Spinal cord (tissue), 10 donors: Measurements from ENCODE around the gene SCNN1B. TPM values are rescaled to one million over a fixed set of nuclear protein-coding genes. Genes with fewer than 3 reads are reported as not detected.
"Not testable (repeated sequence)": the region's sequence is repeated elsewhere in the genome, so short reads cannot be mapped to it uniquely, and the experiment has no call there.

ENCODE experiments used
- DNase-seq, 6 donors: peaks; one replicate each; pipeline versions ENCODE4 v3.0.0 to v3.0.0-alpha.2; 2013 to 2015; ENCODE audit warnings: low spot score in 6 of 6, low read depth in 4 of 6
- H3K27ac ChIP-seq: one replicate; pipeline ENCODE4 v1.5.1; 2013; ENCODE audit warnings: low read depth, low read length, control low read depth
- H3K27me3 ChIP-seq: one replicate; pipeline ENCODE4 v1.6.1; 2013; ENCODE audit warnings: low read length; ENCODE audit not compliant: control insufficient read depth, insufficient read depth
- H3K36me3 ChIP-seq: one replicate; pipeline ENCODE4 v1.6.1; 2013; ENCODE audit warnings: low read length; ENCODE audit not compliant: control insufficient read depth, insufficient read depth
- H3K4me1 ChIP-seq: one replicate; pipeline ENCODE4 v1.6.1; 2013; ENCODE audit warnings: low read length; ENCODE audit not compliant: control insufficient read depth, insufficient read depth
- H3K4me3 ChIP-seq: one replicate; pipeline ENCODE4 v1.5.1; 2013; ENCODE audit warnings: low read depth, low read length, control low read depth
- H3K9me3 ChIP-seq: one replicate; pipeline ENCODE4 v1.6.1; 2013; ENCODE audit warnings: low read length; ENCODE audit not compliant: control insufficient read depth, insufficient read depth
- WGBS: methylation state at CpG from one replicate; pipeline ENCODE4 v1.1.5; 2013; ENCODE audit warnings: missing lambda C conversion rate; ENCODE audit not compliant: insufficient coverage; 5-methylcytosine and 5-hydroxymethylcytosine counted together
- polyA plus RNA-seq, 2 donors: library from polyadenylated mRNA; unstranded; fragments of 120-200 nt; gene quantifications; one replicate each; pipeline ENCODE4 v1.2.1, GENCODE V29; 2013; ENCODE audit not compliant: insufficient read length in 2 of 2
- total RNA-seq, 2 donors: library from RNA; depleted of rRNA in 1 of 2; stranded (reverse); fragments of 120-200 nt in 1 of 2; fragments of >200 nt in 1 of 2; gene quantifications; one replicate each; pipeline versions ENCODE4 v1.2.3 to v1.2.4, GENCODE V29; 2013 to 2014
- donor health status: healthy.

SCNN1B gene
- total and polyA plus RNA-seq, 4 donors = 0.40 to 2.8 (median 1.6) TPM

- Histone ChIP-seq H3K27me3 (no peaks in the 10 kb centered on the region), H3K4me3 (no peak overlapping the region), H3K9me3 (no peaks in the 10 kb centered on the region), H3K4me1 (no peaks in the 10 kb centered on the region), H3K27ac (no peak overlapping the region), H3K36me3 (peaks cover 5% of the 10 kb centered on the region)
- no peak for DNase-seq
- 85% methylated on average over 17 of the region's 17 CpGs for WGBS
These were observed 72.8 kb downstream of the SCNN1B start for GRCh38 chr16:23374721-23375510.

DNA sequence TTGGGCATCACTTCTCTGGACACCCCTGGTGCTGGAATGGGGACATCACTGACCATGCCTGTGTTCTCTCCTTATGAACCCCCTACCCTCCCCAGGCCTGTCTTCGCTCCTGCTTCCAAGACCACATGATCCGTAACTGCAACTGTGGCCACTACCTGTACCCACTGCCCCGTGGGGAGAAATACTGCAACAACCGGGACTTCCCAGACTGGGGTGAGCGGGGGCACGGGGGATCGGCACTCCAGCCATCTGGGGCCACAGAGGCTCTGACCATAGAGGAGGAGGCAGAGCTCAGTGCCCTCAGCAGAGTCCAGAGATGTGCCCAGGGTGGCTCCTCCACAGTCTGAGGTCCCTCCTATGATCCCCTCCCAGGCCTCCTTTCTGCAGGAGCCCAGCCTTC, 73.5 kb downstream of the SCNN1B start:
- H3K27me3 ChIP-seq = no peaks in the 10 kb centered on the region
- WGBS = 97% methylated on average over 7 of the region's 7 CpGs
- no peaks in the 10 kb centered on the region for H3K9me3 ChIP-seq
- H3K4me3 ChIP-seq = no peak overlapping the region
- no peaks in the 10 kb centered on the region for H3K4me1 ChIP-seq
- peaks cover 8% of the 10 kb centered on the region for H3K36me3 ChIP-seq
- no peak for DNase-seq
- no peak overlapping the region for H3K27ac ChIP-seq

- H3K36me3 ChIP-seq = peaks cover 4% of the 10 kb centered on the region
- H3K27ac ChIP-seq = no peak overlapping the region
These were observed 75.2 kb downstream of the SCNN1B start for GRCh38 chr16:23377071-23377931.

GRCh38 chr16:23378256-23378655, 76.2 kb downstream of the SCNN1B start:
- 91% methylated on average over 5 of the region's 8 CpGs for WGBS
- H3K9me3 ChIP-seq = no peaks in the 10 kb centered on the region
- H3K4me1 ChIP-seq = no peaks in the 10 kb centered on the region
- peaks cover 4% of the 10 kb centered on the region for H3K36me3 ChIP-seq
- no peaks in the 10 kb centered on the region for H3K27me3 ChIP-seq
- H3K27ac ChIP-seq = no peak overlapping the region
- DNase-seq = no peak
- no peak overlapping the region for H3K4me3 ChIP-seq

More at GRCh38 chr16:23377071-23377931, 75.2 kb downstream of the SCNN1B start:
- Histone ChIP-seq H3K4me1 (no peaks in the 10 kb centered on the region), H3K9me3 (no peaks in the 10 kb centered on the region), H3K4me3 (no peak overlapping the region), H3K27me3 (no peaks in the 10 kb centered on the region)
- WGBS = 100% methylated on average over 5 of the region's 9 CpGs
- no peak for DNase-seq

GRCh38 chr16:23378921-23379320, 76.8 kb downstream of the SCNN1B start:
- H3K36me3 ChIP-seq = peaks cover 4% of the 10 kb centered on the region
- no peaks in the 10 kb centered on the region for H3K9me3 ChIP-seq
- H3K27ac ChIP-seq = no peak overlapping the region
- H3K4me1 ChIP-seq = no peaks in the 10 kb centered on the region
- no peak for DNase-seq
- no peaks in the 10 kb centered on the region for H3K27me3 ChIP-seq
- 100% methylated on average over 3 of the region's 5 CpGs for WGBS
- H3K4me3 ChIP-seq = no peak overlapping the region

DNA sequence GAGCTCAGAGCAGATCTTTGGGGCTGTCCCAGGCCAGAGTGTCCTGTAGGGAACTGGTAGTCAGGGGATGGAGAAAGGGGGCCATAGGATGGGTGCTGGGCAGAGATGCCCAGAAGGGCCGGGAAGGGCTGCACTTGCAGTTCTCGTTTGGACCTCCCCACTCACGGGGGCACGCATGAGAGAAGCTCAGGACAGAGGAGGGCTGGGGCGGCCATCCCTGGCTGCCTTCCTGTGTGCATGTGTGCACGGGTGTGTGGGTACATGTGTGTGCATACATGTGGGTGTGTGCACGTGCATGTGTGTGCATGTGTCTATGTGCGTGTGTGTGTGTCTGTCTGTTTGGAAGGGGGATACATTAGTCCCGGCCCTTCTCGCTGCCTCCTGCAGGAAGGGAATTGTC, 77.6 kb downstream of the SCNN1B start:
- no peaks in the 10 kb centered on the region for H3K4me1 ChIP-seq
- WGBS = 91% methylated on average over 5 of the region's 10 CpGs
- peaks cover 4% of the 10 kb centered on the region for H3K36me3 ChIP-seq
- DNase-seq = no peak
- H3K27ac ChIP-seq = no peak overlapping the region
- no peak overlapping the region for H3K4me3 ChIP-seq
- H3K27me3 ChIP-seq = no peaks in the 10 kb centered on the region
- H3K9me3 ChIP-seq = no peaks in the 10 kb centered on the region

DNA sequence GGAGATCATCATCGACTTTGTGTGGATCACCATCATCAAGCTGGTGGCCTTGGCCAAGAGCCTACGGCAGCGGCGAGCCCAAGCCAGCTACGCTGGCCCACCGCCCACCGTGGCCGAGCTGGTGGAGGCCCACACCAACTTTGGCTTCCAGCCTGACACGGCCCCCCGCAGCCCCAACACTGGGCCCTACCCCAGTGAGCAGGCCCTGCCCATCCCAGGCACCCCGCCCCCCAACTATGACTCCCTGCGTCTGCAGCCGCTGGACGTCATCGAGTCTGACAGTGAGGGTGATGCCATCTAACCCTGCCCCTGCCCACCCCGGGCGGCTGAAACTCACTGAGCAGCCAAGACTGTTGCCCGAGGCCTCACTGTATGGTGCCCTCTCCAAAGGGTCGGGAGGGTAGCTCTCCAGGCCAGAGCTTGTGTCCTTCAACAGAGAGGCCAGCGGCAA, 78.4 kb downstream of the SCNN1B start:
- DNase-seq = no peak
- H3K36me3 ChIP-seq = peaks cover 7% of the 10 kb centered on the region
- no peaks in the 10 kb centered on the region for H3K4me1 ChIP-seq
- H3K27me3 ChIP-seq = no peaks in the 10 kb centered on the region
- 92% methylated on average over 20 of the region's 20 CpGs for WGBS
- H3K4me3 ChIP-seq = no peak overlapping the region
- H3K27ac ChIP-seq = no peak overlapping the region
- no peaks in the 10 kb centered on the region for H3K9me3 ChIP-seq

- H3K9me3 ChIP-seq, DNase-seq, H3K27ac ChIP-seq, H3K36me3 ChIP-seq, H3K27me3 ChIP-seq, H3K4me3 ChIP-seq, H3K4me1 ChIP-seq: not testable (repeated sequence)
- 97% methylated on average over 7 of the region's 9 CpGs for WGBS
These were observed 79.6 kb downstream of the SCNN1B start for GRCh38 chr16:23381702-23382101.

GRCh38 chr16:23382279-23382678, 80.2 kb downstream of the SCNN1B start:
- H3K27me3 ChIP-seq = no peaks in the 10 kb centered on the region
- H3K27ac ChIP-seq = no peak overlapping the region
- 80% methylated on average over 5 of the region's 6 CpGs for WGBS
- no peaks in the 10 kb centered on the region for H3K9me3 ChIP-seq
- H3K4me1 ChIP-seq = no peaks in the 10 kb centered on the region
- no peak for DNase-seq
- no peak overlapping the region for H3K4me3 ChIP-seq
- peaks cover 8% of the 10 kb centered on the region for H3K36me3 ChIP-seq
